HG02610 (cell line): Measurements from ENCODE around the gene ROGDI.

Source experiments
- ATAC-seq: cut with Tn5 transposase; IDR thresholded peaks from one replicate; pipeline ENCODE4 v1.9.1; 2021; ENCODE audit warnings: mild to moderate bottlenecking, moderate library complexity; ENCODE audit not compliant: unreplicated experiment

Gene ROGDI

GRCh38 chr16:4801962-4802658 is at the start of gene ROGDI:
TSS of gene ROGDI (minus strand) at chr16:4802633. CDS start at chr16:4802571, 62 bp downstream.
- peak; percentile 53 for ATAC-seq

- no peak for ATAC-seq
Observed at GRCh38 chr16:4850211-4850610, 47.8 kb upstream of the ROGDI start.

- peak; percentile 18 for ATAC-seq
Observed at GRCh38 chr16:4847774-4848587, 45.5 kb upstream of the ROGDI start.

- ATAC-seq, result peak; percentile 88
Observed at GRCh38 chr16:4846901-4847773, 44.7 kb upstream of the ROGDI start, which contains the start of the genes GLYR1 and UBN1. TSS of gene GLYR1 (minus strand) at chr16:4847288. CDS start at chr16:4847265, 23 bp downstream. TSS of gene UBN1 (plus strand) at chr16:4847481. CDS start at chr16:4852918, 5,437 bp downstream.

GRCh38 chr16:4846503-4846900 is 44.1 kb upstream of the ROGDI start:
- ATAC-seq, result peak; percentile 28

- ATAC-seq, result no peak
Observed at GRCh38 chr16:4840984-4841383, 38.6 kb upstream of the ROGDI start.

- no peak for ATAC-seq
Observed at GRCh38 chr16:4839942-4840341, 37.5 kb upstream of the ROGDI start.

GRCh38 chr16:4837733-4838501 is 35.5 kb upstream of the ROGDI start:
- no peak for ATAC-seq

GRCh38 chr16:4836727-4837126 is 34.3 kb upstream of the ROGDI start:
- ATAC-seq, result no peak

- ATAC-seq, result no peak
Observed at GRCh38 chr16:4833584-4833983, 31.2 kb upstream of the ROGDI start.

GRCh38 chr16:4832698-4833343 is 30.4 kb upstream of the ROGDI start:
- ATAC-seq, result no peak

GRCh38 chr16:4831616-4832015 is 29.2 kb upstream of the ROGDI start:
- no peak for ATAC-seq

- ATAC-seq, result no peak
Observed at GRCh38 chr16:4830408-4830807, 28.0 kb upstream of the ROGDI start.

- ATAC-seq, result no peak
Observed at GRCh38 chr16:4828567-4829321, 26.3 kb upstream of the ROGDI start.

GRCh38 chr16:4826980-4827379 is 24.5 kb upstream of the ROGDI start:
- ATAC-seq, result no peak

GRCh38 chr16:4826526-4826925 is 24.1 kb upstream of the ROGDI start:
- no peak for ATAC-seq

GRCh38 chr16:4825196-4825595 is 22.8 kb upstream of the ROGDI start:
- no peak for ATAC-seq

GRCh38 chr16:4820652-4821051 is 18.2 kb upstream of the ROGDI start:
- ATAC-seq, result no peak

- no peak for ATAC-seq
Observed at GRCh38 chr16:4814542-4815173, 12.2 kb upstream of the ROGDI start.
